SK-N-SH (cell line): Measurements from ENCODE around the gene ITGA1.

Experiments
- EP300 ChIP-seq, 2 experiments: IDR thresholded peaks; 2 replicates each; pipeline versions ENCODE4 v1.4.0 to v1.6.1; 2012; ENCODE audit warnings: borderline replicate concordance in 1 of 2, low read depth in 1 of 2, low read length in 1 of 2
- GABPA ChIP-seq: IDR thresholded peaks from 2 replicates; pipeline ENCODE4 v1.4.0; 2012; ENCODE audit warnings: low read depth, mild to moderate bottlenecking
- MXI1 ChIP-seq: IDR thresholded peaks from 2 replicates; pipeline ENCODE4 v1.6.1; 2012; ENCODE audit warnings: mild to moderate bottlenecking, low read depth, low read length, improper control_type of control experiment
- POLR2AphosphoS5 ChIP-seq: IDR thresholded peaks from 2 replicates; pipeline ENCODE4 v1.6.1; 2012; ENCODE audit warnings: low read depth, low read length
- RXRA ChIP-seq: IDR thresholded peaks from 2 replicates; pipeline ENCODE4 v1.4.0; 2012; ENCODE audit warnings: low read depth, mild to moderate bottlenecking, borderline replicate concordance
- TF ChIP-seq, protein P1 (sequence below): IDR thresholded peaks from 2 replicates; pipeline ENCODE4; 2012

- TF ChIP-seq GABPA (no peak), RXRA (no peak), EP300 (IDR thresholded peaks at IDR 0.05; ENCODE audit: borderline replicate concordance in 1 of 2, low read depth in 1 of 2, low read length in 1 of 2) (no peak), MXI1 (no peak), POLR2AphosphoS5 (no peak)
- TF ChIP-seq, protein P1, sequence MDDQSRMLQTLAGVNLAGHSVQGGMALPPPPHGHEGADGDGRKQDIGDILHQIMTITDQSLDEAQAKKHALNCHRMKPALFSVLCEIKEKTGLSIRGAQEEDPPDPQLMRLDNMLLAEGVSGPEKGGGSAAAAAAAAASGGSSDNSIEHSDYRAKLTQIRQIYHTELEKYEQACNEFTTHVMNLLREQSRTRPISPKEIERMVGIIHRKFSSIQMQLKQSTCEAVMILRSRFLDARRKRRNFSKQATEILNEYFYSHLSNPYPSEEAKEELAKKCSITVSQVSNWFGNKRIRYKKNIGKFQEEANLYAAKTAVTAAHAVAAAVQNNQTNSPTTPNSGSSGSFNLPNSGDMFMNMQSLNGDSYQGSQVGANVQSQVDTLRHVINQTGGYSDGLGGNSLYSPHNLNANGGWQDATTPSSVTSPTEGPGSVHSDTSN: no peak
These were observed 20.4 kb upstream of the ITGA1 start for GRCh38 chr5:52767217-52767743.
